Pancreas (tissue), 10 donors: ENCODE measurements around the gene TES. TPM values are rescaled to one million over a fixed set of nuclear protein-coding genes. Genes with fewer than 3 reads are reported as not detected.

Experiments used
- ATAC-seq, 4 donors: fragments of 200-7000 bp; cut with Tn5 transposase; one replicate each; pipeline versions ENCODE4 v1.8.0 to v1.9.1; 2020; ENCODE audit warnings: mild to moderate bottlenecking in 4 of 4, moderate library complexity in 4 of 4
- DNase-seq, 6 donors: peaks; one replicate each; pipeline ENCODE4 v3.0.0-alpha.2; 2020
- FAIRE-seq: peaks from 2 replicates; lab custom pipeline; 2012; peaks lifted over from hg19 to GRCh38; lab: Jason Lieb, UNC
- H3K27ac ChIP-seq, 4 donors: fragments of 200-600 bp; sonication (generic); 1 replicate in 3 of 4; 2 replicates in 1 of 4; pipeline versions ENCODE4 v1.5.0 to v1.8.0; 2020
- H3K27me3 ChIP-seq, 4 donors: fragments of 200-600 bp; one replicate each; pipeline ENCODE4 v1.8.0; 2021
- H3K36me3 ChIP-seq, 3 donors: fragments of 200-600 bp; sonication (generic) in 1 of 3; one replicate each; pipeline versions ENCODE4 v1.5.0 to v1.8.0; 2020 to 2021
- H3K4me1 ChIP-seq, 3 donors: fragments of 200-600 bp; one replicate each; pipeline ENCODE4 v1.8.0; 2021
- H3K4me3 ChIP-seq, 4 donors: fragments of 200-600 bp; sonication (generic) in 2 of 4; one replicate each; pipeline versions ENCODE4 v1.5.0 to v1.8.0; 2020 to 2021
- H3K9me3 ChIP-seq, 4 donors: fragments of 200-600 bp; one replicate each; pipeline ENCODE4 v1.8.0; 2021
- WGBS, 2 donors: extraction: QIAGEN DNeasy Blood & Tissue Kit; methylation state at CpG; one replicate each; pipeline ENCODE4 v1.1.7; 2013; 5-methylcytosine and 5-hydroxymethylcytosine counted together
- intact Hi-C, 3 donors: fragments of 100-400 bp; cut with DNase I; formaldehyde crosslinking; loops; one replicate each; pipeline versions ENCODE4 v1.11.1 to v1.14.2; 2022
- polyA plus RNA-seq, 2 donors: library from polyadenylated mRNA; stranded (reverse); fragments of 200-250 nt; gene quantifications; one replicate each; pipeline ENCODE4 v1.2.3, GENCODE V29; 2013
- total RNA-seq, 6 donors: library from RNA; stranded (reverse); fragmentation: NEBNext Ultra II Directional in 4 of 6; extraction: Animal tissue kit (Norgen Biotek cat#: 25700) in 4 of 6; gene quantifications; one replicate each; pipeline versions ENCODE4 v1.2.1 to v1.2.4, GENCODE V29; 2021 to 2023
- TF ChIP-seq, protein P1 (sequence below), 4 donors: fragments of 200-600 bp; sonication (generic) in 3 of 4; IDR thresholded peaks; one replicate each; pipeline versions ENCODE4 v1.5.0 to v1.8.0; 2021; ENCODE audit warnings: antibody characterized with exemption in 4 of 4
- donor health status: healthy with polysubstance abuse.
- donor health status: DM: no; HTN: no; CAD: no; lungs with moderate emphysema.
- donor health status: DM: no; HTN: no; CAD: no.
- donor health status: control.
- donor health status: control.
- donor health status: Bipolar disorder and iron deficiency.
- donor health status: DM: yes; HTN: yes; CAD: no.
- donor health status: DM: no; HTN: no; CAD: no.
- donor health status: DM: no; HTN: no; CAD: no.
- donor health status: DM: yes; HTN: yes; CAD: no.

The TES gene
- total and polyA plus RNA-seq, 8 donors: 10.6 to 37.0 (median 20.0) TPM

GRCh38 chr7:116208919-116209318, 1.4 kb upstream of the TES start:
- no peaks in the 10 kb centered on the region for H3K36me3 ChIP-seq
- FAIRE-seq: no peak
- no peak for ATAC-seq
- H3K27me3 ChIP-seq: no peaks in the 10 kb centered on the region
- TF ChIP-seq, protein P1, sequence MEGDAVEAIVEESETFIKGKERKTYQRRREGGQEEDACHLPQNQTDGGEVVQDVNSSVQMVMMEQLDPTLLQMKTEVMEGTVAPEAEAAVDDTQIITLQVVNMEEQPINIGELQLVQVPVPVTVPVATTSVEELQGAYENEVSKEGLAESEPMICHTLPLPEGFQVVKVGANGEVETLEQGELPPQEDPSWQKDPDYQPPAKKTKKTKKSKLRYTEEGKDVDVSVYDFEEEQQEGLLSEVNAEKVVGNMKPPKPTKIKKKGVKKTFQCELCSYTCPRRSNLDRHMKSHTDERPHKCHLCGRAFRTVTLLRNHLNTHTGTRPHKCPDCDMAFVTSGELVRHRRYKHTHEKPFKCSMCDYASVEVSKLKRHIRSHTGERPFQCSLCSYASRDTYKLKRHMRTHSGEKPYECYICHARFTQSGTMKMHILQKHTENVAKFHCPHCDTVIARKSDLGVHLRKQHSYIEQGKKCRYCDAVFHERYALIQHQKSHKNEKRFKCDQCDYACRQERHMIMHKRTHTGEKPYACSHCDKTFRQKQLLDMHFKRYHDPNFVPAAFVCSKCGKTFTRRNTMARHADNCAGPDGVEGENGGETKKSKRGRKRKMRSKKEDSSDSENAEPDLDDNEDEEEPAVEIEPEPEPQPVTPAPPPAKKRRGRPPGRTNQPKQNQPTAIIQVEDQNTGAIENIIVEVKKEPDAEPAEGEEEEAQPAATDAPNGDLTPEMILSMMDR (IDR thresholded peaks at IDR 0.05): no peak
- no peaks in the 10 kb centered on the region for H3K9me3 ChIP-seq
- no peak overlapping the region for H3K4me3 ChIP-seq
- 86 to 92% methylated on average over 1 of the region's 1 CpG for WGBS, 2 donors
- DNase-seq: no peak
- no peak overlapping the region for H3K27ac ChIP-seq
- peaks cover 0 to 10% (median 5%) of the 10 kb centered on the region in 3 donors for H3K4me1 ChIP-seq
- intact Hi-C loops: no loop called here

- H3K9me3 ChIP-seq: no peaks in the 10 kb centered on the region
- no peak for ATAC-seq
- no peaks in the 10 kb centered on the region for H3K27me3 ChIP-seq
- H3K27ac ChIP-seq: peak overlapping the region in 3 of 4 donors; percentile 85 to 97 (median 92)
- no peak for FAIRE-seq
- TF ChIP-seq, protein P1 (IDR thresholded peaks at IDR 0.05): no peak
- WGBS, 2 donors: 95 to 96% methylated on average over 6 of the region's 6 CpGs
- DNase-seq: no peak
- H3K36me3 ChIP-seq: no peaks in the 10 kb centered on the region
- H3K4me1 ChIP-seq: peaks cover 0 to 15% (median 5%) of the 10 kb centered on the region in 3 donors
- intact Hi-C loops: no loop called here
- H3K4me3 ChIP-seq: peak overlapping the region in 1 of 4 donors; percentile 81
Measured at GRCh38 chr7:116209561-116210070, 723 bp upstream of the TES start.

- 2 to 3% methylated on average over 27 of the region's 27 CpGs for WGBS, 2 donors
- FAIRE-seq (peak; percentile 72), DNase-seq (peak; percentile 83 to 87 (median 86)), ATAC-seq (peak; percentile 87 to 95 (median 89))
- intact Hi-C loops: no loop called here
- peaks cover 0 to 18% (median 5%) of the 10 kb centered on the region in 3 donors for H3K4me1 ChIP-seq
- H3K36me3 ChIP-seq: no peaks in the 10 kb centered on the region
- peak overlapping the region; percentile 85 to 97 (median 90) for H3K27ac ChIP-seq
- no peaks in the 10 kb centered on the region for H3K9me3 ChIP-seq
- peak overlapping the region; percentile 60 to 84 (median 82) for H3K4me3 ChIP-seq
- TF ChIP-seq, protein P1 (IDR thresholded peaks at IDR 0.05): no peak
- no peaks in the 10 kb centered on the region for H3K27me3 ChIP-seq
Measured at GRCh38 chr7:116211006-116211912, 920 bp downstream of the TES start.

DNA sequence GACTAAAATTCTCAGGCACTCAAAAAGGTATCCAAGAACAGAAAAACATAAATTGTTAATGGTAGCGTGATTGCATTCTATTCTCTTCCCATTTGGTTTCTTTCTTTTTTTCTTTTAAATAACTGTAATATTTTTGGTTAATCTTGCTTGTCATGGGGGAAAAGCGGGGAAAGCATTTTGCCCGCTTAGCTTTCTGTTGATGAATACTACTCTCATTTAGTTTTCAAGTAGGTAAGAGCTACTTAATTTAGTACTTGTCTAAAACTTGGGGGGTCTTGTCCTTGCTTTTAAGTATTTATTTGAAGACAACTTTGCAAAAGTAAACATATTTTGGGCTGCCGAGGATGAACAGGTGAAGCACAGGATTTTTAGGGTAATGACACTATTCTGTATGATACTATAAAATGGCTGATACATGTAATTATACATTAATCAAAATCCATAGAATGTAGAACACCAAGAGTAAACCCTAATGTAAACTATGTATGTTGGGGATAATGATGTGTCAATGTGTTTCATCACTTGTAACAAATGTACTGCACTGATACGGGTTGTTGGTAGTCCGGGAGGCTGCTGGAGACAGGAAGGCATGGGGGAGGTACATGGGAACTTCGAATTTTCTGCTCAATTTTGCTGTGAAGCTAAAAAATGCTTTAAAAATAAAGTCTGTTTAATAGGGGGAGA, 1.7 kb downstream of the TES start:
- no peaks in the 10 kb centered on the region for H3K9me3 ChIP-seq
- no peak for FAIRE-seq
- H3K4me3 ChIP-seq: peak overlapping the region; percentile 60 to 84 (median 82)
- TF ChIP-seq, protein P1 (IDR thresholded peaks at IDR 0.05): no peak
- intact Hi-C loops: no loop called here
- no peak for DNase-seq
- WGBS, 2 donors: 42% methylated on average over 7 of the region's 7 CpGs
- H3K27ac ChIP-seq: peak overlapping the region in 2 of 4 donors; percentile 92 to 97
- H3K4me1 ChIP-seq: peaks cover 0 to 26% (median 11%) of the 10 kb centered on the region in 3 donors
- ATAC-seq: no peak
- no peaks in the 10 kb centered on the region for H3K36me3 ChIP-seq
- no peaks in the 10 kb centered on the region for H3K27me3 ChIP-seq
